K562 (cell line): ENCODE data around the gene AAK1. TPM values are rescaled to one million over a fixed set of nuclear protein-coding genes. Genes with fewer than 3 reads are reported as not detected.

ENCODE experiments used
- ATAC-seq: fragments of 200-7000 bp; cut with Tn5 transposase; 3 replicates; pipeline ENCODE4 v1.9.1; 2020; ENCODE audit warnings: moderate library complexity
- BruUV-seq: library from RNA; stranded (reverse); fragments of 400-500 nt; replicated peaks from 2 replicates; lab custom pipeline; 2021; lab: Mats Ljungman, UMichigan
- CTCF ChIA-PET: fragments of 300-600 bp; formaldehyde crosslinking; extraction: SDS; loops from one replicate; lab custom pipeline; 2021; ENCODE audit warnings: low intra/inter-chr PET ratio; lab: Yijun Ruan, JAX
- POLR2A ChIA-PET: fragments of 300-600, 350-650 bp; sonication (Branson Sonifier 250); formaldehyde crosslinking; extraction: SDS; loops from one replicate; lab custom pipeline; 2021; ENCODE audit warnings: antibody characterized with exemption, inconsistent platforms; lab: Yijun Ruan, JAX
- DNase-seq, 4 experiments: peaks; one replicate each; pipeline versions ENCODE4 v3.0.0 to v3.0.0-alpha.2; 2011 to 2018; ENCODE audit warnings: low spot score in 3 of 4, mixed read lengths in 3 of 4; ENCODE audit errors: extremely low read depth in 1 of 4
- FAIRE-seq: peaks from 2 replicates; lab custom pipeline; 2011; peaks lifted over from hg19 to GRCh38; lab: Jason Lieb, UNC
- H2AFZ ChIP-seq: 2 replicates; pipeline ENCODE4 v1.6.0; 2011; ENCODE audit warnings: low read depth, low read length, control low read depth, inconsistent platforms
- H3K27ac ChIP-seq: fragments of 200-600 bp; 3 replicates; pipeline ENCODE4 v1.8.0; 2011; ENCODE audit warnings: low read depth, mild to moderate bottlenecking, control low read depth, inconsistent platforms, low read length, moderate library complexity, mixed read lengths; ENCODE audit errors: extremely low read depth
- H3K27me3 ChIP-seq, 2 experiments: fragments of 300-600 bp in 1 of 2; 2 replicates in 1 of 2; 3 replicates in 1 of 2; pipeline versions ENCODE4 v1.6.0 to v1.8.0; 2011; ENCODE audit warnings: inconsistent platforms in 2 of 2, low read length in 2 of 2, mild to moderate bottlenecking in 1 of 2, mixed read lengths in 1 of 2, moderate library complexity in 1 of 2; ENCODE audit not compliant: control insufficient read depth in 2 of 2, insufficient read depth in 2 of 2
- H3K36me3 ChIP-seq: fragments of 300-600 bp; 3 replicates; pipeline ENCODE4 v1.8.0; 2011; ENCODE audit warnings: mild to moderate bottlenecking, low read length, inconsistent platforms; ENCODE audit not compliant: control insufficient read depth, insufficient read depth
- H3K4me1 ChIP-seq, 2 experiments: fragments of 200-600 bp in 1 of 2; replicated peaks in 1 of 2; 2 replicates in 1 of 2; 3 replicates in 1 of 2; pipeline versions ENCODE4 v1.5.1 to v1.8.0; 2011; ENCODE audit warnings: inconsistent platforms in 2 of 2, low read length in 2 of 2, mild to moderate bottlenecking in 1 of 2, mixed read lengths in 1 of 2, moderate library complexity in 1 of 2; ENCODE audit not compliant: control insufficient read depth in 2 of 2, insufficient read depth in 2 of 2
- H3K4me2 ChIP-seq: 2 replicates; pipeline ENCODE4 v1.6.1; 2011; ENCODE audit warnings: low read length, control low read depth, inconsistent platforms, mixed read lengths; ENCODE audit not compliant: insufficient read depth
- H3K4me3 ChIP-seq: fragments of 200-600 bp; sonication (generic), shearing (Covaris generic); 2 replicates; pipeline ENCODE4 v1.5.1; 2016; ENCODE audit warnings: control low read depth, inconsistent platforms
- H3K79me2 ChIP-seq: fragments of 200-600 bp; 3 replicates; pipeline ENCODE4 v1.8.0; 2011; ENCODE audit warnings: low read length, inconsistent platforms; ENCODE audit not compliant: control insufficient read depth, insufficient read depth
- H3K9ac ChIP-seq, 2 experiments: 2 replicates each; pipeline versions ENCODE4 v1.6.0 to v1.6.1; 2011; ENCODE audit warnings: low read depth in 2 of 2, low read length in 2 of 2, control low read depth in 1 of 2, inconsistent platforms in 1 of 2, mild to moderate bottlenecking in 1 of 2, mixed read lengths in 1 of 2; ENCODE audit not compliant: insufficient read depth in 1 of 2
- H3K9me1 ChIP-seq: one replicate; pipeline ENCODE4 v1.6.0; 2011; ENCODE audit warnings: inconsistent platforms, mild to moderate bottlenecking, low read length, moderate library complexity; ENCODE audit not compliant: control insufficient read depth, insufficient read depth
- H3K9me3 ChIP-seq: replicated peaks from 2 replicates; pipeline ENCODE4 v1.5.1; 2011; ENCODE audit warnings: low read depth, low read length, inconsistent platforms; ENCODE audit not compliant: control insufficient read depth, insufficient read depth
- H4K20me1 ChIP-seq: replicated peaks from 2 replicates; pipeline ENCODE4 v1.6.1; 2011; ENCODE audit warnings: low read length, inconsistent platforms, mixed read lengths; ENCODE audit not compliant: control insufficient read depth, insufficient read depth
- CHCHD3 ChIP-seq: fragments of 250-450 bp; sonication (Bioruptor Pico); IDR thresholded peaks from 2 replicates; pipeline ENCODE4 v2.1.2; 2022; ENCODE audit warnings: mild to moderate bottlenecking
- E2F3 ChIP-seq: fragments of 250-450 bp; sonication (Bioruptor Pico); IDR thresholded peaks from 2 replicates; pipeline ENCODE4 v1.4.0; 2020; ENCODE audit warnings: mild to moderate bottlenecking
- EP300 ChIP-seq: IDR thresholded peaks from 2 replicates; pipeline ENCODE4 v1.6.1; 2012; ENCODE audit warnings: low read length, improper control_type of control experiment
- KAT2B ChIP-seq: IDR thresholded peaks from one replicate; pipeline ENCODE4 v1.6.1; 2012; ENCODE audit warnings: low read depth, mild to moderate bottlenecking, control low read depth, inconsistent platforms, low read length, moderate library complexity
- LARP7 ChIP-seq: fragments of 450-650 bp; IDR thresholded peaks from 2 replicates; pipeline ENCODE4 v1.6.1; 2016
- MAFK ChIP-seq: IDR thresholded peaks from 2 replicates; pipeline ENCODE4 v1.6.1; 2011; ENCODE audit warnings: low read length, improper control_type of control experiment
- NEUROD1 ChIP-seq: fragments of 150-350 bp; IDR thresholded peaks from 2 replicates; pipeline ENCODE4 v1.6.1; 2014; ENCODE audit warnings: borderline replicate concordance, low read length, low read depth; ENCODE audit not compliant: partially characterized antibody
- SRSF9 ChIP-seq: fragments of 200-400 bp; formaldehyde crosslinking; IDR thresholded peaks from 2 replicates; pipeline ENCODE4 v1.6.1; 2017; ENCODE audit warnings: low read depth, low read length, borderline replicate concordance
- ZNF146 ChIP-seq: IDR thresholded peaks from one replicate; pipeline ENCODE4 v1.6.1; 2018; ENCODE audit warnings: missing compliant biosample characterization; ENCODE audit not compliant: unreplicated experiment
- ZNF184 ChIP-seq: sonication (generic); formaldehyde crosslinking; IDR thresholded peaks from 2 replicates; pipeline ENCODE4 v1.5.0; 2020; ENCODE audit warnings: missing genetic modification reagents
- ZNF232 ChIP-seq: sonication (generic); formaldehyde crosslinking; IDR thresholded peaks from 2 replicates; pipeline ENCODE4 v1.8.0; 2022; ENCODE audit warnings: mild to moderate bottlenecking, missing genetic modification reagents
- ZNF444 ChIP-seq: fragments of 250-450 bp; sonication (Bioruptor Pico); IDR thresholded peaks from 2 replicates; pipeline ENCODE4 v1.4.0; 2020; ENCODE audit warnings: mild to moderate bottlenecking, moderate library complexity
- ZNF75A ChIP-seq: fragments of 450-650 bp; formaldehyde crosslinking; IDR thresholded peaks from 2 replicates; pipeline ENCODE4 v1.4.0; 2020; ENCODE audit warnings: mild to moderate bottlenecking
- ZNF766 ChIP-seq: fragments of 200-800 bp; sonication (Bioruptor generic); conservative IDR thresholded peaks from 2 replicates; pipeline ENCODE4 v1.6.1; 2016; ENCODE audit warnings: missing genetic modification characterization, missing compliant biosample characterization
- WGBS: fragments of 100-300 bp; shearing (Covaris generic); methylation state at CpG from one replicate; pipeline ENCODE4 v1.1.6; 2016; ENCODE audit warnings: low coverage, mixed read lengths; ENCODE audit not compliant: insufficient coverage; ENCODE audit errors: missing lambda C conversion rate; 5-methylcytosine and 5-hydroxymethylcytosine counted together
- in situ Hi-C: fragments of 300-500 bp; cut with MboI; formaldehyde crosslinking; loops from 4 replicates; pipeline ENCODE4 v1.15.0; 2018; ENCODE audit warnings: inconsistent platforms, mixed read lengths
- intact Hi-C: fragments of 100-400 bp; cut with micrococcal nuclease; formaldehyde crosslinking; loops from 2 replicates; pipeline ENCODE4 v1.14.2; 2022
- polyA plus RNA-seq, 8 experiments: library from polyadenylated mRNA; depleted of rRNA in 4 of 8; stranded (reverse) in 5 of 8; unstranded in 3 of 8; fragments of >200 nt; fragmentation: Nextera tagmentation in 2 of 8; fragmentation: Illumina TruSeq in 1 of 8; extraction: Ambion mirVana in 2 of 8; extraction: Trizol in 1 of 8; gene quantifications; 2 replicates each; pipeline versions ENCODE4 v1.2.1 to v1.2.3, GENCODE V29; 2011 to 2014; ENCODE audit warnings: inconsistent platforms in 1 of 8, missing spikeins in 1 of 8
- total RNA-seq, 7 experiments: library from RNA; depleted of rRNA in 6 of 7; stranded (reverse); fragments of >200 nt in 6 of 7; fragmentation: Illumina TruSeq in 2 of 7; extraction: Trizol in 2 of 7; gene quantifications; 2 replicates each; pipeline versions ENCODE4 v1.2.1 to v1.2.3, GENCODE V29; 2011 to 2021; ENCODE audit warnings: low replicate concordance in 1 of 7

The AAK1 gene
- total and polyA plus RNA-seq, 9 of the 15 experiments (the other 6 are each of a cell fraction or from before 2014, with no cell fraction given), result 0.89 to 17.1 (median 6.0) TPM

GRCh38 chr2:69491864-69492263, 151.7 kb downstream of the AAK1 start:
- in situ Hi-C loops, result no loop called here
- POLR2A ChIA-PET, result no interaction called here
- peaks cover 0 to 5% of the 10 kb centered on the region in 2 experiments; a peak in 1 of 5 replicates for H3K4me1 ChIP-seq
- FAIRE-seq (no peak), DNase-seq (no peak), ATAC-seq (no peak)
- H3K9me1 ChIP-seq, result no peaks in the 10 kb centered on the region
- intact Hi-C loops, result no loop called here
- H3K36me3 ChIP-seq, result no peaks in the 10 kb centered on the region
- no peak overlapping the region for H2AFZ ChIP-seq
- no peak for TF ChIP-seq EP300
- no peak for TF ChIP-seq CHCHD3 (CRISPR knock-in tag)
- no peak for TF ChIP-seq LARP7
- TF ChIP-seq ZNF146, result no peak
- no peak for TF ChIP-seq ZNF766 (CRISPR knock-in tag)
- TF ChIP-seq NEUROD1, result no peak
- no peaks in the 10 kb centered on the region for H3K27me3 ChIP-seq
- no peak overlapping the region for H3K4me3 ChIP-seq
- H3K4me2 ChIP-seq, result no peak overlapping the region
- H3K9me3 ChIP-seq, result no peaks in the 10 kb centered on the region
- no peaks in the 10 kb centered on the region; the same call in 1 of the 2 replicates for H4K20me1 ChIP-seq
- H3K27ac ChIP-seq, result no peak overlapping the region
- no peaks in the 10 kb centered on the region for H3K79me2 ChIP-seq
- WGBS, result 42% methylated on average over 4 of the region's 4 CpGs
- H3K9ac ChIP-seq, result no peak overlapping the region
- no TSS peak for BruUV-seq
- CTCF ChIA-PET, result no interaction called here

GRCh38 chr2:69490486-69490885, 153.1 kb downstream of the AAK1 start:
- POLR2A ChIA-PET, result no interaction called here
- Histone ChIP-seq H3K27me3 (no peaks in the 10 kb centered on the region), H3K9me3 (no peaks in the 10 kb centered on the region), H3K27ac (no peak overlapping the region), H3K9me1 (no peaks in the 10 kb centered on the region), H3K4me1 (peaks cover 0 to 2% of the 10 kb centered on the region in 2 experiments; a peak in 1 of 5 replicates), H3K4me3 (no peak overlapping the region), H3K4me2 (no peak overlapping the region), H4K20me1 (no peaks in the 10 kb centered on the region), H2AFZ (no peak overlapping the region), H3K36me3 (no peaks in the 10 kb centered on the region), H3K9ac (no peak overlapping the region), H3K79me2 (no peaks in the 10 kb centered on the region)
- intact Hi-C loops (no loop called here), in situ Hi-C loops (no loop called here)
- CTCF ChIA-PET, result no interaction called here
- TF ChIP-seq MAFK, result no peak
- TF ChIP-seq ZNF444 (CRISPR knock-in tag), result no peak
- no peak for TF ChIP-seq ZNF184 (CRISPR knock-in tag)
- no peak for TF ChIP-seq E2F3 (CRISPR knock-in tag)
- TF ChIP-seq ZNF232 (CRISPR knock-in tag), result no peak
- no peak for TF ChIP-seq SRSF9
- TF ChIP-seq KAT2B, result no peak
- no peak for TF ChIP-seq ZNF75A (CRISPR knock-in tag)
- BruUV-seq, result no TSS peak
- 22% methylated on average over 1 of the region's 1 CpG for WGBS
- ATAC-seq (no peak), DNase-seq (no peak), FAIRE-seq (no peak)
